ENCODE data around the gene ZNF214.

DNA sequence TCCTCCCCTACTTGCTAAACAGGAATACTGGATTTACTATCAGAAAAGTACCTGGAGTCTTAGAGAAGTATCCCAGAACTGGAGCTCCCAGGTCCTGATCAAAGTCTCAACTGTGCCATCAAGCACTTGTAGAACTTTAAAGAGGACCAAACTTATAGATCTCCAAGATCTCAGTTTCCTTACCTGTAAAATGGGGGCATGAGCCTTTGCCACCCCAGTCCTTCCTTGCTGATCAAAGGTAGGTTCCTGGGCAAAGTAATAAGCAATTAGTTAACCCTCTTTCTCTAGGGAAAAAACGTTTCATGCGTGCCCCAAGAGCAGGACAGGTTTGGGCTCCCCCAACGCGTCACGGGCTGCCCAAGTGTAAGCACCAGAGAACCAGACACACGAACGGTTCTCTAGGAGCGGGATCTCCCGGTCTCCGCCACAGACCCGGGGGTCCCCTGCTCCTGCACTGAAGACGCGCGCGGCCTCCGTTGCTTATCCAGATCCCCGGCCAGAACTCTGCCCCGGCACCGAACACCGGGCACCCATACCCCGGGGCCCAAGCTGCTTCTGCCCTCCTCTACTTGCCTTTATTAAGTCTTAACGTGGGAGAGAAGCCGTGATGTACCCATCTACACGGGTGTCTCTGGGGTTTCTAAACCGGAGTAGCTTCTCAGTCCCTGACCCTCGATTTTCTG, 505 bp downstream of the ZNF214 start:
- no peak for TF ChIP-seq EZH2 (IDR thresholded peaks at IDR 0.05)
- TF ChIP-seq POLR2AphosphoS5 (IDR thresholded peaks at IDR 0.05; ENCODE audit: borderline replicate concordance, low read depth, low read length): no peak
- no peak for TF ChIP-seq FOXP2 (optimal IDR thresholded peaks at IDR 0.05; ENCODE audit: control extremely low read depth, extremely low read length, insufficient read depth)
